H1 (cell line): Measurements from ENCODE around the gene TRAPPC8. TPM values are rescaled to one million over a fixed set of nuclear protein-coding genes. Genes with fewer than 3 reads are reported as not detected.

Experiments
- CTCF ChIA-PET: fragments of 300-600 bp; sonication (Branson Sonifier 250); formaldehyde crosslinking; loops from one replicate; lab custom pipeline; 2021; ENCODE audit not compliant: partially characterized antibody; lab: Charles Lee
- POLR2A ChIA-PET: fragments of 300-600 bp; sonication (Branson Sonifier 250); formaldehyde crosslinking; loops from one replicate; lab custom pipeline; 2021; ENCODE audit warnings: inconsistent platforms; ENCODE audit not compliant: partially characterized antibody; lab: Charles Lee
- DNase-seq, 2 experiments: peaks; one replicate each; pipeline versions ENCODE4 v3.0.0 to v3.0.0-alpha.2; 2010 to 2022; ENCODE audit warnings: low spot score in 2 of 2, low read depth in 1 of 2, mixed read lengths in 1 of 2
- FAIRE-seq: peaks from 2 replicates; lab custom pipeline; 2011; peaks lifted over from hg19 to GRCh38; lab: Jason Lieb, UNC
- H2AFZ ChIP-seq: 2 replicates; pipeline ENCODE4 v1.8.1; 2012; ENCODE audit warnings: low read length, inconsistent platforms
- H2AK5ac ChIP-seq: 2 replicates; pipeline ENCODE4 v1.6.1; 2013; ENCODE audit warnings: low read depth, low read length
- H2BK120ac ChIP-seq: replicated peaks from 2 replicates; pipeline ENCODE3; 2013; ENCODE audit warnings: low read depth, low read length, inconsistent platforms
- H2BK12ac ChIP-seq: 2 replicates; pipeline ENCODE4 v1.6.1; 2013; ENCODE audit warnings: low read depth, low read length
- H2BK15ac ChIP-seq: 2 replicates; pipeline ENCODE4 v1.6.1; 2013; ENCODE audit warnings: low read length
- H2BK20ac ChIP-seq: 2 replicates; pipeline ENCODE4 v1.6.1; 2013; ENCODE audit warnings: low read length
- H2BK5ac ChIP-seq: 2 replicates; pipeline ENCODE4 v1.6.1; 2013; ENCODE audit warnings: low read depth, low read length
- H3K14ac ChIP-seq: 2 replicates; pipeline ENCODE4 v1.6.1; 2013; ENCODE audit warnings: inconsistent platforms; ENCODE audit not compliant: insufficient read length
- H3K18ac ChIP-seq: 2 replicates; pipeline ENCODE4 v1.6.1; 2013; ENCODE audit warnings: low read length; ENCODE audit errors: extremely low read depth
- H3K23ac ChIP-seq: 2 replicates; pipeline ENCODE4 v1.6.1; 2013; ENCODE audit warnings: inconsistent platforms; ENCODE audit not compliant: insufficient read length
- H3K23me2 ChIP-seq: 2 replicates; pipeline ENCODE4 v1.6.1; 2013; ENCODE audit warnings: low read depth, low read length
- H3K27ac ChIP-seq: 2 replicates; pipeline ENCODE4 v1.6.1; 2011; ENCODE audit warnings: low read depth, low read length, inconsistent platforms
- H3K27me3 ChIP-seq, 4 experiments: replicated peaks in 1 of 4; 1 replicate in 1 of 4; 2 replicates in 3 of 4; pipeline versions ENCODE4 v1.6.1 to v1.8.1; 2011 to 2013; ENCODE audit warnings: low read length in 3 of 4, mild to moderate bottlenecking in 3 of 4, inconsistent platforms in 2 of 4, mixed read lengths in 2 of 4, moderate library complexity in 1 of 4; ENCODE audit not compliant: control insufficient read depth in 3 of 4, insufficient read depth in 3 of 4; ENCODE audit errors: extremely low read depth in 1 of 4
- H3K36me3 ChIP-seq, 4 experiments: 2 replicates each; pipeline versions ENCODE4 v1.6.1 to v1.8.1; 2011 to 2013; ENCODE audit warnings: mild to moderate bottlenecking in 4 of 4, low read length in 3 of 4, moderate library complexity in 2 of 4, control low read depth in 1 of 4, inconsistent platforms in 1 of 4; ENCODE audit not compliant: insufficient read depth in 4 of 4, control insufficient read depth in 2 of 4
- H3K4ac ChIP-seq: replicated peaks from 2 replicates; pipeline ENCODE3; 2013; ENCODE audit warnings: low read length, low read depth, mixed read lengths, inconsistent platforms; ENCODE audit not compliant: insufficient read length
- H3K4me1 ChIP-seq, 4 experiments: replicated peaks in 1 of 4; 1 replicate in 1 of 4; 2 replicates in 3 of 4; pipeline versions ENCODE4 v1.6.1 to v1.8.1; 2011 to 2013; ENCODE audit warnings: low read length in 3 of 4, inconsistent platforms in 2 of 4, mixed read lengths in 1 of 4; ENCODE audit not compliant: insufficient read depth in 4 of 4, control insufficient read depth in 3 of 4
- H3K4me2 ChIP-seq, 2 experiments: 2 replicates each; pipeline versions ENCODE4 v1.6.1 to v1.8.1; 2011 to 2013; ENCODE audit warnings: low read depth in 2 of 2, low read length in 2 of 2, control low read depth in 1 of 2, inconsistent platforms in 1 of 2, mild to moderate bottlenecking in 1 of 2; ENCODE audit not compliant: insufficient read depth in 1 of 2
- H3K4me3 ChIP-seq, 4 experiments: fragments of 200-600, 300-600 bp in 1 of 4; sonication (generic), shearing (Covaris generic), sonication (Bioruptor Twin) in 1 of 4; 2 replicates each; pipeline versions ENCODE4 v1.5.1 to v1.8.1; 2011 to 2016; ENCODE audit warnings: low read length in 4 of 4, low read depth in 3 of 4, control low read depth in 2 of 4, inconsistent platforms in 2 of 4, mild to moderate bottlenecking in 2 of 4, mixed read lengths in 1 of 4, moderate library complexity in 1 of 4; ENCODE audit not compliant: insufficient read depth in 2 of 4; ENCODE audit errors: extremely low read depth in 1 of 4
- H3K56ac ChIP-seq: replicated peaks from 2 replicates; pipeline ENCODE3; 2013; ENCODE audit warnings: low read depth, mild to moderate bottlenecking, mixed read lengths, low read length, inconsistent platforms; ENCODE audit not compliant: insufficient read length
- H3K79me1 ChIP-seq: 2 replicates; pipeline ENCODE4 v1.6.1; 2013; ENCODE audit warnings: low read depth, low read length, control low read depth
- H3K79me2 ChIP-seq, 2 experiments: 2 replicates each; pipeline versions ENCODE4 v1.6.1 to v1.8.1; 2012 to 2013; ENCODE audit warnings: low read length in 2 of 2, mild to moderate bottlenecking in 2 of 2, inconsistent platforms in 1 of 2; ENCODE audit not compliant: insufficient read depth in 2 of 2, control insufficient read depth in 1 of 2
- H3K9ac ChIP-seq, 4 experiments: replicated peaks in 1 of 4; 1 replicate in 1 of 4; 2 replicates in 3 of 4; pipeline versions ENCODE4 v1.6.1 to v1.8.1; 2011 to 2013; ENCODE audit warnings: low read depth in 3 of 4, low read length in 3 of 4, control low read depth in 2 of 4, mild to moderate bottlenecking in 2 of 4, moderate library complexity in 2 of 4, inconsistent platforms in 1 of 4; ENCODE audit errors: extremely low read depth in 1 of 4
- H3K9me3 ChIP-seq, 2 experiments: 2 replicates each; pipeline versions ENCODE4 v1.6.1 to v1.8.1; 2012 to 2013; ENCODE audit warnings: mild to moderate bottlenecking in 2 of 2, moderate library complexity in 2 of 2, control low read depth in 1 of 2, inconsistent platforms in 1 of 2, low read depth in 1 of 2, low read length in 1 of 2, mixed read lengths in 1 of 2; ENCODE audit not compliant: insufficient read depth in 2 of 2
- H4K20me1 ChIP-seq, 2 experiments: replicated peaks in 1 of 2; 2 replicates each; pipeline versions ENCODE3 to v1.8.1; 2011 to 2013; ENCODE audit warnings: inconsistent platforms in 2 of 2, low read length in 2 of 2, mild to moderate bottlenecking in 1 of 2; ENCODE audit not compliant: insufficient read depth in 2 of 2, control insufficient read depth in 1 of 2
- H4K5ac ChIP-seq: 2 replicates; pipeline ENCODE4 v1.6.1; 2013; ENCODE audit warnings: low read length, low read depth, mixed read lengths, inconsistent platforms; ENCODE audit not compliant: insufficient read length
- H4K8ac ChIP-seq: 2 replicates; pipeline ENCODE4 v1.8.0; 2013; ENCODE audit warnings: mild to moderate bottlenecking, moderate library complexity, low read length, inconsistent platforms; ENCODE audit not compliant: insufficient read depth; ENCODE audit errors: extremely low read depth
- H4K91ac ChIP-seq: replicated peaks from 2 replicates; pipeline ENCODE3; 2013; ENCODE audit warnings: low read length, mixed read lengths, inconsistent platforms; ENCODE audit not compliant: insufficient read length
- ASH2L ChIP-seq: fragments of 200-600, 300-600 bp; sonication (generic); IDR thresholded peaks from one replicate; pipeline ENCODE4 v1.7.1; 2017; ENCODE audit warnings: low read length
- BCL11A ChIP-seq, 2 experiments: IDR thresholded peaks; one replicate each; pipeline ENCODE4 v1.6.1; 2011; ENCODE audit warnings: low read depth in 2 of 2, low read length in 2 of 2, mild to moderate bottlenecking in 2 of 2
- E2F6 ChIP-seq: IDR thresholded peaks from 2 replicates; pipeline ENCODE4 v1.6.1; 2012; ENCODE audit warnings: inconsistent platforms
- EGR1 ChIP-seq: IDR thresholded peaks from 2 replicates; pipeline ENCODE4 v1.6.1; 2011; ENCODE audit warnings: low read depth, low read length, borderline replicate concordance
- FOSL1 ChIP-seq: IDR thresholded peaks from 2 replicates; pipeline ENCODE4 v1.6.1; 2011; ENCODE audit warnings: mild to moderate bottlenecking, low read depth, low read length, moderate library complexity; ENCODE audit not compliant: insufficient read depth
- HDAC6 ChIP-seq: IDR thresholded peaks from one replicate; pipeline ENCODE4 v1.7.1; 2012; ENCODE audit warnings: low read depth, mild to moderate bottlenecking, inconsistent platforms, low read length, moderate library complexity
- POLR2A ChIP-seq, 2 experiments: IDR thresholded peaks; 1 replicate in 1 of 2; 2 replicates in 1 of 2; pipeline ENCODE4 v1.6.1; 2011; ENCODE audit warnings: low read depth in 2 of 2, low read length in 2 of 2, mild to moderate bottlenecking in 2 of 2; ENCODE audit errors: control extremely low read depth in 1 of 2
- POU5F1 ChIP-seq: IDR thresholded peaks from 2 replicates; pipeline ENCODE4 v1.6.1; 2011; ENCODE audit warnings: low read depth, mild to moderate bottlenecking, low read length, moderate library complexity
- RFX5 ChIP-seq: IDR thresholded peaks from 2 replicates; pipeline ENCODE4 v1.6.1; 2011; ENCODE audit warnings: low read depth, low read length, improper control_type of control experiment, borderline replicate concordance
- SIX5 ChIP-seq: IDR thresholded peaks from 2 replicates; pipeline ENCODE4 v1.6.1; 2011; ENCODE audit warnings: mild to moderate bottlenecking, low read depth, low read length
- SP1 ChIP-seq: IDR thresholded peaks from 2 replicates; pipeline ENCODE4 v1.6.1; 2011; ENCODE audit warnings: low read depth, low read length
- SP4 ChIP-seq: IDR thresholded peaks from 2 replicates; pipeline ENCODE4 v1.6.1; 2012; ENCODE audit warnings: low read length, inconsistent platforms
- TAF1 ChIP-seq: IDR thresholded peaks from 2 replicates; pipeline ENCODE4 v1.6.1; 2011; ENCODE audit warnings: mild to moderate bottlenecking, low read depth, low read length
- TCF12 ChIP-seq: IDR thresholded peaks from 2 replicates; pipeline ENCODE4 v1.6.1; 2011; ENCODE audit warnings: low read depth, mild to moderate bottlenecking, low read length
- WGBS, 2 experiments: shearing (Covaris generic) in 1 of 2; methylation state at CpG; one replicate each; pipeline versions ENCODE4 v1.1.6 to v1.1.7; 2013 to 2015; ENCODE audit warnings: low lambda C conversion rate in 2 of 2, mixed read lengths in 2 of 2, inconsistent platforms in 1 of 2, low coverage in 1 of 2, missing lambda C conversion rate in 1 of 2; ENCODE audit not compliant: insufficient replicate concordance in 2 of 2, insufficient coverage in 1 of 2, insufficient read length in 1 of 2; ENCODE audit errors: extremely low coverage in 1 of 2, missing lambda C conversion rate in 1 of 2; 5-methylcytosine and 5-hydroxymethylcytosine counted together
- polyA plus RNA-seq, 7 experiments: library from polyadenylated mRNA; depleted of rRNA in 3 of 7; stranded (reverse) in 5 of 7; unstranded in 2 of 7; fragments of >200 nt in 5 of 7; fragments of 200-250 nt in 2 of 7; gene quantifications; 1 replicate in 5 of 7; 2 replicates in 1 of 7; 4 replicates in 1 of 7; pipeline versions ENCODE4 v1.2.1 to v1.2.3, GENCODE V29; 2011 to 2013; ENCODE audit warnings: missing spikeins in 2 of 7, mixed read lengths in 2 of 7
- total RNA-seq: library from RNA; stranded (reverse); fragmentation: NEBNext Ultra II Directional; extraction: Animal tissue kit (Norgen Biotek cat#: 25700); gene quantifications from 2 replicates; pipeline ENCODE4 v1.2.1, GENCODE V29; 2021

The TRAPPC8 gene
- total and polyA plus RNA-seq, 2 of the 8 experiments (the other 6 are each of a cell fraction or from before 2014, with no cell fraction given), result 43.6 to 56.5 TPM

DNA sequence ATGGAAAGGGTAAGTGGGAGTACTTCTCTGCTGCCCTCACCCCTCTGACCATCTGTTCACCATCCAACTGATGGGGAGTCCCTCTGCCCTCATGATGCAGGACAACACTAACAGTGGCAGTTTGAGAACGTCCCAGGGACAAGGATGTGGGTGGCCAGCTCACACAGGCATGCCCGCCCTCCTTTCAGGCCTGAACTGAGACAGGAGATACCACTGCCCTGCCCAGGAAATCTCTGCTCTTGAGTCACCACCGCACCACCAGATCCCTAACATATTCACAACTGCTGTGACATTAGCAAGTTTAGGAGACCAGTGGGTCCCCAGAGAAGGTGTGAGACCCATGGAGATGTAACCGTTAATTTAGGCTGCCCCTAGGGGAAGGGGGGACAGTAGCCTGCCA is 66.2 kb downstream of the TRAPPC8 start:
- Histone ChIP-seq H3K18ac (no peak overlapping the region), H3K4ac (no peak overlapping the region), H2BK5ac (no peak overlapping the region), H3K4me1 (no peaks in the 10 kb centered on the region), H3K56ac (no peak overlapping the region), H3K23me2 (no peaks in the 10 kb centered on the region), H2BK15ac (no peak overlapping the region), H3K27me3 (no peaks in the 10 kb centered on the region), H2AFZ (no peak overlapping the region), H2AK5ac (no peak overlapping the region), H3K4me2 (no peak overlapping the region), H4K20me1 (peaks cover 0 to 4% of the 10 kb centered on the region in 2 experiments), H2BK12ac (no peak overlapping the region), H3K4me3 (no peak overlapping the region), H4K5ac (no peak overlapping the region), H3K14ac (no peak overlapping the region), H3K9me3 (no peaks in the 10 kb centered on the region), H2BK120ac (no peak overlapping the region), H3K23ac (no peak overlapping the region), H3K27ac (no peak overlapping the region; the same call in 1 of the 2 replicates), H3K79me2 (peaks cover 0 to 19% of the 10 kb centered on the region in 2 experiments; a peak in 2 of 4 replicates), H2BK20ac (no peak overlapping the region), H3K79me1 (no peaks in the 10 kb centered on the region; the same call in 1 of the 2 replicates), H4K91ac (no peak overlapping the region), H3K36me3 (peaks cover 0 to 30% (median 11%) of the 10 kb centered on the region in 4 experiments; a peak in 6 of 8 replicates), H3K9ac (no peak overlapping the region), H4K8ac (no peak overlapping the region)
- ChIA-PET CTCF (interaction anchor here (1.6 kb wide), 1 partner anchor 100 kb away, joined by 4 read pairs; no protein-coding TSS in a partner anchor), POLR2A (no interaction called here)
- FAIRE-seq (no peak), DNase-seq (no peak)
- WGBS, 2 experiments, result 56% methylated on average over 4 of the region's 4 CpGs; no CpG with 5 or more reads in 1 of the 2 experiments
- no peak for TF ChIP-seq HDAC6
- no peak for TF ChIP-seq SP1
- no peak for TF ChIP-seq SIX5
- TF ChIP-seq E2F6, result no peak
- TF ChIP-seq BCL11A (IDR thresholded peaks at IDR 0.05; ENCODE audit: low read depth in 2 of 2, low read length in 2 of 2), result no peak
- no peak for TF ChIP-seq TCF12
- no peak for TF ChIP-seq TAF1
- TF ChIP-seq POU5F1, result no peak
- TF ChIP-seq EGR1, result no peak
- no peak for TF ChIP-seq RFX5
- TF ChIP-seq FOSL1, result no peak
- TF ChIP-seq ASH2L, result no peak
- no peak for TF ChIP-seq SP4
- no peak for TF ChIP-seq POLR2A (IDR thresholded peaks at IDR 0.05; ENCODE audit: control extremely low read depth in 1 of 2, low read depth in 2 of 2, low read length in 2 of 2)
